HepG2 (cell line): ENCODE measurements around the gene EMP2. TPM values are rescaled to one million over a fixed set of nuclear protein-coding genes. Genes with fewer than 3 reads are reported as not detected.

Source experiments
- ATF1 ChIP-seq: IDR thresholded peaks from 2 replicates; pipeline ENCODE4 v1.6.1; 2016; ENCODE audit warnings: mild to moderate bottlenecking, control low read depth
- HHEX ChIP-seq: IDR thresholded peaks from 2 replicates; pipeline ENCODE4 v1.6.1; 2016; ENCODE audit warnings: control low read depth
- JDP2 ChIP-seq: sonication (generic); formaldehyde crosslinking; IDR thresholded peaks from 2 replicates; pipeline ENCODE4 v1.8.1; 2022; ENCODE audit warnings: missing genetic modification reagents, borderline replicate concordance
- THYN1 ChIP-seq: sonication (generic); formaldehyde crosslinking; IDR thresholded peaks from 2 replicates; pipeline ENCODE4 v1.8.1; 2023; ENCODE audit warnings: low read depth, mild to moderate bottlenecking, moderate library complexity, missing genetic modification reagents, borderline replicate concordance
- ZBTB7A ChIP-seq: sonication (generic); formaldehyde crosslinking; IDR thresholded peaks from 2 replicates; pipeline ENCODE4 v1.8.0; 2022; ENCODE audit warnings: mild to moderate bottlenecking, missing genetic modification reagents
- ZFP82 ChIP-seq: sonication (generic); formaldehyde crosslinking; IDR thresholded peaks from 2 replicates; pipeline ENCODE4 v1.5.1; 2020; ENCODE audit warnings: mild to moderate bottlenecking, missing genetic modification reagents, borderline replicate concordance
- ZNF614 ChIP-seq: IDR thresholded peaks from 2 replicates; pipeline ENCODE4 v1.6.1; 2018; ENCODE audit warnings: missing biosample characterization, missing genetic modification reagents, inconsistent platforms, borderline replicate concordance
- ZNF850 ChIP-seq: sonication (generic); formaldehyde crosslinking; conservative IDR thresholded peaks from 2 replicates; pipeline ENCODE4 v1.9.0; 2021; ENCODE audit warnings: mild to moderate bottlenecking, missing genetic modification reagents
- polyA plus RNA-seq, 8 experiments: library from polyadenylated mRNA; depleted of rRNA in 3 of 8; stranded (reverse) in 7 of 8; unstranded in 1 of 8; fragments of >200 nt; fragmentation: Illumina TruSeq in 4 of 8; extraction: Trizol in 4 of 8; gene quantifications; 2 replicates each; pipeline versions ENCODE4 v1.2.1 to v1.2.3, GENCODE V29; 2011 to 2016; ENCODE audit warnings: low read depth in 4 of 8, missing spikeins in 1 of 8, mixed read lengths in 1 of 8; ENCODE audit not compliant: insufficient read depth in 1 of 8
- total RNA-seq, 5 experiments: library from RNA; depleted of rRNA; stranded (reverse); fragments of >200 nt; fragmentation: Illumina TruSeq; extraction: Trizol; gene quantifications; 2 replicates each; pipeline ENCODE4 v1.2.3, GENCODE V29; 2016; ENCODE audit warnings: low read depth in 1 of 5
- TF ChIP-seq, protein P1 (sequence below): sonication (generic); formaldehyde crosslinking; IDR thresholded peaks from 2 replicates; pipeline ENCODE4 v1.4.0; 2020; ENCODE audit warnings: missing genetic modification reagents
- TF ChIP-seq, protein P2 (sequence below): sonication (generic); formaldehyde crosslinking; IDR thresholded peaks from 2 replicates; pipeline ENCODE4 v1.8.1; 2023; ENCODE audit warnings: mild to moderate bottlenecking, missing genetic modification reagents

The EMP2 gene
- total and polyA plus RNA-seq, 2 of the 13 experiments (the other 11 are each of a cell fraction or from before 2014, with no cell fraction given): 24.6 to 91.2 TPM

- TF ChIP-seq, protein P1, sequence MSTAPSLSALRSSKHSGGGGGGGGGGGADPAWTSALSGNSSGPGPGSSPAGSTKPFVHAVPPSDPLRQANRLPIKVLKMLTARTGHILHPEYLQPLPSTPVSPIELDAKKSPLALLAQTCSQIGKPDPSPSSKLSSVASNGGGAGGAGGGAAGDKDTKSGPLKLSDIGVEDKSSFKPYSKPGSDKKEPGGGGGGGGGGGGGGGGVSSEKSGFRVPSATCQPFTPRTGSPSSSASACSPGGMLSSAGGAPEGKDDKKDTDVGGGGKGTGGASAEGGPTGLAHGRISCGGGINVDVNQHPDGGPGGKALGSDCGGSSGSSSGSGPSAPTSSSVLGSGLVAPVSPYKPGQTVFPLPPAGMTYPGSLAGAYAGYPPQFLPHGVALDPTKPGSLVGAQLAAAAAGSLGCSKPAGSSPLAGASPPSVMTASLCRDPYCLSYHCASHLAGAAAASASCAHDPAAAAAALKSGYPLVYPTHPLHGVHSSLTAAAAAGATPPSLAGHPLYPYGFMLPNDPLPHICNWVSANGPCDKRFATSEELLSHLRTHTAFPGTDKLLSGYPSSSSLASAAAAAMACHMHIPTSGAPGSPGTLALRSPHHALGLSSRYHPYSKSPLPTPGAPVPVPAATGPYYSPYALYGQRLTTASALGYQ (CRISPR knock-in tag): no peak
- TF ChIP-seq ZFP82 (CRISPR knock-in tag): no peak
- 0 out of 2 replicates have a peak, but pooled peaks have one; percentile 9 for TF ChIP-seq HHEX (CRISPR knock-in tag)
- TF ChIP-seq, protein P2, sequence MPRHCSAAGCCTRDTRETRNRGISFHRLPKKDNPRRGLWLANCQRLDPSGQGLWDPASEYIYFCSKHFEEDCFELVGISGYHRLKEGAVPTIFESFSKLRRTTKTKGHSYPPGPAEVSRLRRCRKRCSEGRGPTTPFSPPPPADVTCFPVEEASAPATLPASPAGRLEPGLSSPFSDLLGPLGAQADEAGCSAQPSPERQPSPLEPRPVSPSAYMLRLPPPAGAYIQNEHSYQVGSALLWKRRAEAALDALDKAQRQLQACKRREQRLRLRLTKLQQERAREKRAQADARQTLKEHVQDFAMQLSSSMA (CRISPR knock-in tag): 0 out of 2 replicates have a peak, but pooled peaks have one; percentile 39
- TF ChIP-seq JDP2 (CRISPR knock-in tag): no peak
- TF ChIP-seq ZNF614: 0 out of 2 replicates have a peak, but pooled peaks have one; percentile 1
- peak; percentile 89 for TF ChIP-seq ZNF850 (CRISPR knock-in tag)
- no peak for TF ChIP-seq ATF1 (CRISPR knock-in tag)
- TF ChIP-seq THYN1 (CRISPR knock-in tag): no peak
- no peak for TF ChIP-seq ZBTB7A (CRISPR knock-in tag)
Observed at GRCh38 chr16:10611825-10612342, 31.5 kb upstream of the EMP2 start (continued).
